IPS-11a (cell line): Measurements from ENCODE around the gene PRDM8.
"Not testable (repeated sequence)": the region's sequence is repeated elsewhere in the genome, so short reads cannot be mapped to it uniquely, and the experiment has no call there.

Source experiments
- H3K4me3 ChIP-seq: one replicate; pipeline ENCODE4 v1.5.1; 2013; ENCODE audit warnings: low read depth, low read length, control low read depth

PRDM8 gene

DNA sequence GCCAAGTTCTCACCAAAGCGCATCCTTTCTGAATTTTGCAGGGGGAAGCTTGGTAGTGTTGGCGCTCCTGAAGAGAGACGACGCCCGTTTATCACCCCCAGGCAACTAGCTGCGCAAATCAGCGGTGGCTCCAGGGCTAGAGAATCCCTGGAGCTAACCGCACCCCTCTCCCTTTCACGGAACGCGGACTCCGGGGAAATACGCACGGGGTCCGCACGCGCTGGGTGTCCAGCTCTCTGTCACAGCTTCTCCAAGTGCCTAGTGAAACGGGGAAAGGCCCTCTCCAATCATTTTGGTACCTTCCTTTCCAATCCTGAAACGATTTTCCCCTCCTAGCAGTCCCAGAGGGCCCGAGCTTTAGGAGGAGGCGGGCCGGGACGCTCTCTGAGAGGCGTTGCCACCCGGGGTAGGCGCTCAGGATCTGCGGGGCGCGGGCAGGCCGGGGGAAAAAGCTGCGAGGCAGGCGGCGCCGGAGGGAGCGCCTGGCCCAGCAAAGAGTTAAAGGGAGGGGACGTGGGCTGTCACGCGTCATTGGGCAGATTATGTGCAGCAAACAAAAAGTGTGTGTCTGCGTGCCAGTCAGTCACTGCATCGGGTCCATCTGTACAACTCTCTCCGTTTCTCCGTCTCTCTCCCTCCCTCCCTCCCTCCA lies at the start of gene PRDM8:
Gene PRDM8, plus strand, starts transcription at position 582 of the 652 bp plus-strand sequence. CDS start 2,578 bp downstream, outside the sequence.
- no peak within 1 kb of the TSS for H3K4me3 ChIP-seq

DNA sequence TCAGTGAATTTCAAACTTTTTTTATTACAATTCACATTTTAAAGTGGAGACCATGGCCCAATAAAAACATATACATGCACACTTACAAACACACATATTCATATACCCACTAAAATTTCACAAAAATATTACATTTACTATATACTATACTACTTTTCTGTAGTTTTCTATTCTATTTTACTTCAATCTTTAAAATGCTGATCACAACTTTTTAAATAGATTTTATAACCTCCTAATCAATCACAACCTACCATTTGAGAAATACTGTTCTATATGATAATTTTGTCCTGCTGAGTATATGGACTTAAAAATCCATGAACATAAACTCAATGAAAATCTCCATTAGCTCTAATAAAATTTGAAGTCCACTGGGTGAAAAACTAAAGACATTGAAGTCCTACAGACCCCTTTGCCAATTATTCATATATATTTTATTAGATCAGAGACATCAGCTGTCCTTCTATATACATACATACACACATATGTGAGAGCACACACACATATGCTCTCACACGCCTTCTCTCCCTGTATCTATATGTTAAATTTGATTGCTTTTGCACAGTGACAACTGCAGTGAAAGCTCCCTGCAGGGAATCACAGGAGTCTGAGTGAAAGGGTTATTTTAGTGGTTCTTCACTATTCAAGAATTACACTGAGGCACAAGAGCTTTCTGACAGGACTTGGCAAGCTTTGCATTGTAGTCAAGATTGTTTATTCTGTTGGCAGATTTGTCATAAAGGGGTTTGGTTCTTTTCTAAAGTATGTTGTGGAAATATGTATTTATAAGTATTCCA lies 46.7 kb upstream of the PRDM8 start:
- H3K4me3 ChIP-seq = no peak overlapping the region

DNA sequence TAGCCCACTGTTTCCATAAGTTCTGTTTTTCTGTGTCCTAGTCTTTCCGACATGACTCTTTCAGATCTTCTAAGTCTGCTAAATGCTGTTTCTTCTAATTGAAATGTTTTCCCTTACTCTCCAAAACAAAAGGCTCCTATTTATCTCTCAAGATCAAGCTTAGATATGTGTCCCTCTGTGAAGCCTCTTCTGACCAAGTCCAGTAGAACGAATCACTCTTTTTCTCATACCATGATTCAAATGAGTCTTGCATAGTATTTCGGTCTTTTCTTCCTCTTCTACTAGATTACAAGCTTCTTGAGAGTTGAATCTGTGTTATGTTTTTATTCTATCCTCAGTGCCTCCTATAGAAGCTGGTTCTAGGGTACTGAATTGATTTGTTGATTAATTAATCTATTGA lies 45.3 kb upstream of the PRDM8 start:
- no peak overlapping the region for H3K4me3 ChIP-seq

DNA sequence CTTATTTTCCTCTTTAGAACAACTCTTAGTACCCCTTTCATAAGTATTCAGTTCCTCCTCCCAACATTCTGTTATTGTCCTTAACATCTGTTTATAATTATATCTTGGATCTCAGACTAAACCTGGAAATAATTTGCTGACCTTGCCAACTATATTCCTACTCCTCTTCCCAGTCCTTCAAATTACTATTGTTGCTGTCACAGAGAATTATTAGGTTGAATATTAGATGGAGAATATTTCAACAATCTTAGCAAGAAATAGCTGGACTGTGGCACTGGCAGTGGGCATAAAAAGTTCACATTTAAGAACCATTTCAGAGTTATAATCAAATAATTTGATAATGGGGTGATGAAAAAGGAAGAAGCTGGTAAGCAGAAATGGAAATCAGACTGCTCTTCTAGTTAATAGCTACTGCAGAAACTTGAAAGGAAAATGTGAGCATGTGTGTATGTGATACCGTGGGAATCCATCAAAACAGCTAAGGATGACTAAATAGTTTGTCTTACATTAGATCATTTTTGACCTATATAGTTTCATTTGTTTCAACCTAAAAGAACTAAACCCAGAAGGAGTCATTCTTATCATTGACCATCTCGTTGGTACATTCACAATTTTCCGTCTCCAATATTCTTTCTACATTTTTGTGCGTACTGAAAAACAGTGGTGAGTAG lies 43.3 kb upstream of the PRDM8 start:
- no peak overlapping the region for H3K4me3 ChIP-seq

DNA sequence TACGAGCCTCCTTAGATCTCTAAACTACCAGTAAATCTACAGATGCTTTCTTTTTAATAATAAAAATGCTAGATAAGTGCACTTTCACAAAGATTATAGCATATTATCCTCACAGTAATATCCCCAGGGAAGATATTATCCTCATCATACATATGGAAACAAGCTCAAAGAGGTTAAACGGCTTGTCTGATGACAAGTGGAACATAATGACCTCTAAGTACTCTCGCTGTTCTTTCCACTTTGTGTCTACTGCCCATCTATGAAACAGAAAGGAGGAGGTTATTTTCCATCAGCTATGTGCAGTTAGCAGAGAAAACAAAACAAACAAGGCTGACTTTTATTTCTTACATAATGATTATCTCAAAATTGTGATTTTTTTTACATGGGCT lies 42.8 kb upstream of the PRDM8 start:
- H3K4me3 ChIP-seq = no peak overlapping the region

DNA sequence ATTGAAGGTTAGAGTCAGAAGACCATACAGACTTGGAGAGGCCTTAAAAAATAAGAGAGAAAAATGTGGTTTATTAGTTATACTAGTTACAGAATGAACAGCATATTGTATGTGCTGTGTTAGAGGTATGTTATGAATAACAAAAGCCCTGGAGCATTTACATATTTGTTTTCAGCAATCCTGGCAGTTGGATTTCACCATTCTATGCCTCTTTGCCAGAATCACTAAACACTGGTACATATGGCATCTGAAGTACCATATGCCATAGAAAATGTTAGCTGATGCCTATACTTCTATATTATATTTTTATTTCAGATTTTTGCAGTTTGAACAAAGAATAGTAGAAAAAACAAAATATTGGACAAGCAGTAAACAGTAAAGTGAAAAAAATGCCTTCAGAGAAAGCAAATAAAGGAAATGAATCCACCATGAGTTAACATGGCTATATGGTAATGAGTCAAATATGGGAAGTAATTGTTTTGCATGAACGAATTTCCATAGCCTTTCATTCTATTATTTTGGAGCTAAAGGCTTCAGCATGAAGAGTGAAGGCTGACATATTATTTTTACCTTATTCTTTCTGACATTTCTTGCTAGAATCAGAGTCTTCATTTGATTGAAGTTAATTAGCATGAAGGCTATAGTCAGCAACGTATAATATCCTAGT lies 41.9 kb upstream of the PRDM8 start:
- H3K4me3 ChIP-seq = no peak overlapping the region

DNA sequence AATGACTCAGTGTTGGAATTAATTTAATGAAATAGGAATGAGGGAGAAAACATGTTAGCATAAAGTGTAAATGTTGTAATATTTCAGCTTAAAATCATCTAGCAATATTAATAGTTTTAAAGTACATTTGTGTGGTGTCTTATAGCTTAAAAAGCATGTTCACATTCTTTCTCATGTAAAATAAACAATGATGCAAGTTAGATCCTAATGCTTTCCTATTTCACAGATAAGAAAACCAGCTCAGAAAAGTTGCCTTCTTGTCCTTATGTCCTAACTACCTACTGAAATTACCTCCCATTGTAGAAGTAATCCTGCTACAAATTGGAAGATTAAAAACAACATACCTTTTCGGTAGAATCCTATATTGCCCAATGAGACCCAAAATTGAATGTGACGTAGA lies 40.9 kb upstream of the PRDM8 start:
- no peak overlapping the region for H3K4me3 ChIP-seq

DNA sequence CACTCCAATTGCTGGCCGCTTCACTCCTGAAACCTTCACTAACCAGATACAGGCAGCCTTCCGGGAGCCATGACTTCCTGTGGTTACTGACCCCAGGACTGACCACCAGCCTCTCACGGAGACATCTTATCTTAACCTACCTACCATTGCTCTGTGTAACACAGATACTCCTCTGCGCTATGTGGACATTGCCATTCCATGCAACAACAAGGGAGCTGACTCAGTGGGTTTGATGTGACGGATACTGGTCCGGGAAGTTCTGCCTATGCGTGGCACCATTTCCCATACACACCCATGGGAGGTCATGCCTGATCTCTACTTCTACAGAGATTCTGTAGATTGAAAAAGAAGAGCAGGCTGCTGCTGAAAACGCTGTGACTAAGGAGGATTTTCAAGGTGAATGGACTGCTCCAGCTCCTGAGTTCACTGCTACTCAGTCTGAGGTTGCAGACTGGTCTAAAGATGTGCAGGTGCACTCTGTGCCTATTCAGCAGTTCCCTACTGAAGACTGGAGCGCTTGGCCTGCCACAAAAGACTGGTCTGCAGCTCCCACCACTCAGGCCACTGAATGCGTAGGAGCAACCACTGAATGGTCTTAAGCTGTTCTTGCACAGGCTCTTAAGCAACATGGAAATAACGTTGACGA lies 35.8 kb upstream of the PRDM8 start:
- H3K4me3 ChIP-seq = no peak overlapping the region

DNA sequence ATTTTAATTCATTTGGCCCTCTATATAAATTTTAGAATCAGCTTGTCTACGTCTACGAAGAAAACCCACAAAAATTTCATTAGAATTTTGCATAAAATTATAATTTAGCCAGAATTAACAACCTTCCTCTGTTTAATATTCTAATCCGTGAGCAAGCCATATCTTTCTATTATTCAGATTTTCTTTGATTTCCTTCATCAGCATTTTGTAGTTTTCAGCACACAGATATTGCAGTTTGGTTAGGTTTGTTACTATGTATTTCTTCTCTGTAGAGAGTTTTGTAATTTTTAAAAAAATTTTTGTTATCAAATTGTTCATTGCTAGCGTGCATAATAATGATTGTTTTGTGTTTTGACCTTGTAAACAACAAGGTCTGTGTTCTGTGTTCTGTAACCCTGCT lies 34.9 kb upstream of the PRDM8 start:
- H3K4me3 ChIP-seq = no peak overlapping the region

DNA sequence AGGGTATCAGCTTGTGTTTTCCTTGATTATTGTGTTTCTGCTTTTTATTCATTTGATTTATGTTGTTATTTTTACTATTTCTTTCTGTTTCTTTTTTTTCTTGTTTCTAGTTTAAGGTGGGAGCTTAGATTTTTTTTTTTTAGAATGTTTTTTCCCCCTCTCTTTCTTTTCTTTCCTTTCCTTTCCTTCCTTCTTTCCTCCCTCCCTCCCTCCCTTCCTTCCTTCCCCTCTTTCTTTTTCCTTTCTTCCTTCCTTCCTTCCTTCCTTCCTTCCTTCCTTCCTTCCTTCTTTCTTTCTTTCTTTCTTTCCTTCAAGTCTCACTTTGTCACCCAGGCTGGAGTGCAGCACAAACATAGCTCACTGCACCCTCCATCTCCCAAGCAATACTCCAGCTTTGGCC lies 31.4 kb upstream of the PRDM8 start:
- no peak overlapping the region for H3K4me3 ChIP-seq

DNA sequence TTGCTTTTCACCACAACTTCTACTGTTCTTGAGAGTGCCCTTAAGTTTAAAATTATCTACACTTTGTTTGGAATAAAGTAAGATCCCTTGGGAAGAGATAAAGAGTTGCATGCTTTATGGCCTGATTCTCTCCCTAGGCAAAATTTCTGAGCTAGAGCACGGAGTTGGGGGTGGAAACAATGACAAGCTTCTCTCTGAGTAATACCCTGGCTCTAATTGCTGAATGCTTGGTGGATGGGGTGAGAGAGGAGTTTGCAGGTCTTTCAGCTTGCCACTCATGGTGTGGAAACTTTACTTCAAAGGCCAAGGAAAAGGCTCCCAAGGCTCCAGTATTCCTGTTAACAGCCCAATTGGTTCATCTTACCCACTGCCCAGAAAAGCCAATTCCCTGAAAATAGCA lies 26.1 kb upstream of the PRDM8 start:
- no peak overlapping the region for H3K4me3 ChIP-seq

DNA sequence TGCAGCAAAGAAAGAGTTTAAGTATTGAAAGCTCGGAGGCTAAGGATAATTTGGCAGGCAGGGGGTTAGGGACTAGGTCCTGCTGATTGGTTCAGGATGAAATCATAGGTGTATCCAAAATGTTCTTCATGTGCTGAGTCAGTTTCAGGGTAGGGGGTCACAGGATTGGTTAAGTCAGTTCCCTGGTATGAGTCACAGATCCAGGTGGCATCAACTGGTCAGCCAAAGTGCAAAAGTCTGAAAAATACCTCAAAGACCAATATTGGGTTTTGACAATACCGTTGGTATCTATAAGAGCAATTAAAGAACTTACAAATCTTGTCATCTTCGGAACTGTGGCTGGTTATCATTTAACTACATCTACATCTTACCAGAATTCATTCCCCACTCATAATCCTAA lies 25.6 kb upstream of the PRDM8 start:
- no peak overlapping the region for H3K4me3 ChIP-seq

DNA sequence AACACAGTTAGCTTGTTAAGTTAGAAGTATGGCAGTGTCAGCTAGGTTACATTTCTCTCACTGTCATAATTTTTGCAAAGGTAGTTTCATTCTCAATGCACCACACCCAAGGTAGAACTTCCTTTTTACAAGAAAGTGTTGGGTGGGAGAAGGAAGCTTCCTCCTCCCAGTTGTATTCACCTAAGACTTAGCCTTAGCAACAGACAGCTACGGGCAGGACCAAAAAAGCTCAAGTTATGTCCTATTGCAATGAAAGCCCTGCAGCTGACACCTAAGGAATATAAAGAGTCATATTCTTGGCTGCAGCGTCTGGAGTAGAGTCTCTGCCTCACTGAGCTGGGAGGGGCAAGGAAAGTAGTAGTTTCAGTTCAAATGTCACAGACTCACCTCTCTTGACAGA lies 25.1 kb upstream of the PRDM8 start:
- H3K4me3 ChIP-seq = no peak overlapping the region

DNA sequence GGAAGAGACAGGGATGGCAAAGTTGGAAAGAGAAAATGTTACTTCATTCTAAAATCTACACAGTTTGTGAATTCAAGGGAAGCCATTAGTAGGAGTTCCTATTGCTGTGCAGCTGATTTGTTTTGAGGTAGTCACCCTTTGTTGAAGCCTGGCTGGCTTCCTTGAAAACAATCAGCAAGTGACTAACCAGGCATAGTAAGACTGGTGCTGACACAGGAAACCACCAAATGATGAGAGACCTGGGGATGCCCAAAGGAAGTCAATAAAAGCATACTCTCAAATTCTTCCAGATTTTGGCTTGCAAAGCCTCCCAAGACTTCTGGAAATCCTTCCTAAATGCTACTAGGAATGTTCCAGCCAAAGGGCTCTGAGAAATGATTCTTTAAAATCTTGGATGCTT lies 23.9 kb upstream of the PRDM8 start:
- no peak overlapping the region for H3K4me3 ChIP-seq

DNA sequence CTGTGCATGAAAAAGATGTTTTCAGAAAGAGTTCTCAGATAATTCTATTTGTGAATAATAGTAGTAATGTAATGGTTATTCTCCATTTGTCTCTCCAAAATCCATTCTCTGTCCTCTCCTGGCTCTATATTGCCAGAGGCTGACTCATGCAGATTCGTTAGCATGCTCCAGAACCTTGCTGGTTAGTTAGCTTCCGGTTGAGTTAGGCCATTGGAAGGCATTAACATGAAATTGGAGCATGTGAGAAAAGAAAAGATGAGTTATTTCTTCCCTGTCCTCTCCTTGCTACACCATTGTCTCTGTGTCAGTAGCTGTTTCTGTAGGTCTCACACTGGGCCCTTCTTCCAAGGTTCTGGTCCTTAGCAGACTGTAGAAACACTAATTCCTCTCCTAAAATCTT lies 23.5 kb upstream of the PRDM8 start:
- no peak overlapping the region for H3K4me3 ChIP-seq

DNA sequence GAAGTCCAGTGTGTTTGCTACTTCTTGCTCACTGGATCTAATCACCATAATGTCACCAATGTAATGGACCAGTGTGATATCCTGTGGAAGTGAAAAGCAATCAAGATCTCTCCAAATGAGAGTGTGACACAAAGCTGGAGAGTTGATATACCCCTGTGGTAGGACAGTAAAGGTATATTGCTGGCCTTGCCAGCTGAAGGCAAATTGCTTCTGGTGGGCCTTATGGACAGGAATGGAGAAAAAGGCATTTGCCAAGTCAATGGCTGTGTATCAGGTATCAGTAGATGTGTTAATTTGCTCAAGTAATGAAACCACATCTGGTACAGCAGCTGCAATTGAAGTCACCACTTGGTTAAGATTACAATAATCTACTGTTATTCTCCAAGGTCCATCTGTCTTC lies 19.5 kb upstream of the PRDM8 start:
- H3K4me3 ChIP-seq = not testable (repeated sequence)

DNA sequence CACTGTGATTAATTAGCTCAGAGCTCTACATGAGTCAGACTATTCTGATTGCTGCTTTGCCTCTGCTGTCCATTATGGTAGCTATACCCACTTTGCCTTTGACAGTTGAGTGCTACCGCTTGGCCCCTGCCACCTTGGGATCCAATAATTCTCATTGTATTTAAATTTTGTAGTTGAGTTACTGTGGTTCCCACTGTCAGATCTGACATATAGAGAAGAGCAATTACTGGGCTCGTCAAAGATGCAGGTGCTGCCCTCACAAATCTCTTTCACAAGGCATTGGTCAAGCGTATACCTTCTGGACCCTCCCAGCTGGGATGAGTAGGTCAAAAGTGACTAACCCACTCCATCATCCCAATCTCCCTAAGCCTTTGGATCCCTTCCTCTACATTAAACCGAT lies 18.3 kb upstream of the PRDM8 start:
- H3K4me3 ChIP-seq = no peak overlapping the region

DNA sequence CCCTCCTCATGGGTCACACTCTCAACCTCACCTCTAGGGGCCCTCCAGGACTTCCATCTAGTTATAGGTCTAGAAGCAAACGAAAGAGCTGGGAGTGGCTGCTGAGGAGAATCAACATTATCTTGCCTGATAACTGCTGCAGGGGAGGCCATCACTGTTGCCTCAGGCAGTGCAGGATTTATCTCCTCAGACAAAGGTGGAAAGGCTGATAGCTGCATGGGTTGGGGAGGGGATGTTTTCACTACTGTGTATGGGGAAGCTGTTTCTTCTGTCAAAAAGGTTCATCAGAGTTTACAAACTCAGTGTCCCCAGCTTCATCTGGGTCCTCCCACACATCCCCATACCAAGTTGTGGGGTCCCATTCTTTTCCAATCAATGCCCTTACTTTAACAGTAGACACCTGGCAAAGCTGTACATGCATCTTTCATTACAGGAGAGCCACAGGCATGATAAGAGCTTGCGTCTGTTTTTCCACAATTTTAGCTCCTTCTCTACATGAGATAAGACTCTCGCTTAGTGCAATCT lies 17.6 kb upstream of the PRDM8 start:
- H3K4me3 ChIP-seq = no peak overlapping the region

DNA sequence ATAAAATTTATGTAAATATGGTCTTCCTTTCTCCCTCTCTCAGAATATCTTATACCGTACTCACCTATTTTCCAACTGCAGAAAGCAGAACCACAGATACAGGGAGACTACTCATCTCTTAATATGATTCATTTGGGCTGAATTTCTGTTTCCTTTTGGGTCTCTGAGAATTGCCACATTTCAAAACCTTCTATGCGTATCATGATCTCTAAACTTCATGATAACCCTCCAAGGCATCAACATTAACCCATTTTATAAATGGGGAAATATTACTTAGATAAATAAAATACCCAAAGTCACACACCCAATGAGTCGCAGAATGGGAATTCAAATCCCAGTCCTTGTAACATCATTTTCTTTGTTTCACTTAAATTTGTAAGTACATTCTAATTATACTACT lies 16.6 kb upstream of the PRDM8 start:
- no peak overlapping the region for H3K4me3 ChIP-seq

DNA sequence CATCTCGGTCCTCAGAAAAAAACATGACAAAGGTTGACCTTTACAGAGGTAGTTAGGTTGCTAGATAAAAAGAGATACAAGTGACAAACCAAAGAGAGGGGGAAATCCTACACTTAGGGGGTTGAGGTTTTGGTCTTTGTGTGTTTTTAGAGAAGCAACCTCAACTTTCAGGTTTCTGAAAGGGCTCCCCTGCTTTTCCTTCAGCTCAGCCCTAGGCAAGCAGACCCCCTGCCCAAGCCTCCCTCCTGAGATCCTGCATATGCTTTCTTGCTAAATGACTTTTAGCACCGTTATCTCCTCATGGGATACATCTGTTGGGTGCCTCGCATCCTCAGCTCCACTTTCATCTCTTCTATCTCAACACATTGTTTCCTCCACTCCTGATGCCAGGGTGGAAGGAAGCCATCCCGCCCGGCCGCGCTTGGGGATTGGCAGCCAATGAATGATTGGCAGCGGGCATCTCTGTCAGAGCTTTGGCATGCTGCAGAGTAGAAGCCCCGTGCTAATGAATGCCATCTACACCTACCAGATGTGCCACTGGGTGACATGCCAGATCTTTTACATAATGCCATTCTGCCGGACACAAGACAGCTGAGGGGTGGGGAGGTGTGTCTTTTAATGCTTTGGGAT lies 15.0 kb upstream of the PRDM8 start:
- H3K4me3 ChIP-seq = no peak overlapping the region
